ENCODE results near the gene MTM1.

DNA sequence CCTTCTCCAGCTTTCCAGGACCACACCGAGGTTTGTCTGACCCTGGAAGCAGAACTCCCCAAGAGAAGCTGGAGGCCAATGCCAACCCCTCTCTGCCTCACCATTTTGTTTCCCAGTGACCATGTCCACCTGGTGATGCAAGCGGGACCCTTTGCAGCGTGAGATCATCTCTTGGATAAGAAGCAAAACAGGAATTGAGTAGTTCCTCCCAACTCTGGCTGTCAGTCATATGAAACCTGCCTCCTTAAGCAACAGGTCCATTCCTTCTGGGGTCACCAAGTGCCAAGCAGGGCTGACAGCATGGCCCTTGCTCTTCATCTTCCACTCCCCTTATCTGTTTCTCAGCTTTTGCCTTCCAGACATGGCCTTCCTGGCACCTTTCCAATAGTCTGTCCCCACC lies 41.3 kb upstream of the MTM1 start:
- no peak for TF ChIP-seq POLR2A (IDR thresholded peaks at IDR 0.05)
- TF ChIP-seq, protein P1, sequence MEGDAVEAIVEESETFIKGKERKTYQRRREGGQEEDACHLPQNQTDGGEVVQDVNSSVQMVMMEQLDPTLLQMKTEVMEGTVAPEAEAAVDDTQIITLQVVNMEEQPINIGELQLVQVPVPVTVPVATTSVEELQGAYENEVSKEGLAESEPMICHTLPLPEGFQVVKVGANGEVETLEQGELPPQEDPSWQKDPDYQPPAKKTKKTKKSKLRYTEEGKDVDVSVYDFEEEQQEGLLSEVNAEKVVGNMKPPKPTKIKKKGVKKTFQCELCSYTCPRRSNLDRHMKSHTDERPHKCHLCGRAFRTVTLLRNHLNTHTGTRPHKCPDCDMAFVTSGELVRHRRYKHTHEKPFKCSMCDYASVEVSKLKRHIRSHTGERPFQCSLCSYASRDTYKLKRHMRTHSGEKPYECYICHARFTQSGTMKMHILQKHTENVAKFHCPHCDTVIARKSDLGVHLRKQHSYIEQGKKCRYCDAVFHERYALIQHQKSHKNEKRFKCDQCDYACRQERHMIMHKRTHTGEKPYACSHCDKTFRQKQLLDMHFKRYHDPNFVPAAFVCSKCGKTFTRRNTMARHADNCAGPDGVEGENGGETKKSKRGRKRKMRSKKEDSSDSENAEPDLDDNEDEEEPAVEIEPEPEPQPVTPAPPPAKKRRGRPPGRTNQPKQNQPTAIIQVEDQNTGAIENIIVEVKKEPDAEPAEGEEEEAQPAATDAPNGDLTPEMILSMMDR (IDR thresholded peaks at IDR 0.05) = no peak
- TF ChIP-seq EP300 (IDR thresholded peaks at IDR 0.05) = no peak

Measured in gastroesophageal sphincter (tissue), 3 donors.